Type B pancreatic cell (in vitro differentiated cells): Measurements from ENCODE around the gene INS. TPM values are rescaled to one million over a fixed set of nuclear protein-coding genes. Genes with fewer than 3 reads are reported as not detected.

Experiments used
- DNase-seq: peaks from one replicate; pipeline ENCODE4 v3.0.0; 2021; ENCODE audit warnings: mixed read lengths; ENCODE audit not compliant: unreplicated experiment; ENCODE audit errors: extremely low spot score
- H3K27ac Mint-ChIP-seq: 2 replicates; pipeline ENCODE4 v1.8.0; 2021; ENCODE audit warnings: mild to moderate bottlenecking, mixed read lengths
- H3K27me3 Mint-ChIP-seq: 2 replicates; pipeline ENCODE4 v1.8.0; 2021; ENCODE audit warnings: mixed read lengths
- H3K36me3 Mint-ChIP-seq: 2 replicates; pipeline ENCODE4 v1.8.0; 2021; ENCODE audit warnings: mixed read lengths
- H3K4me1 Mint-ChIP-seq: one replicate; pipeline ENCODE4 v1.8.0; 2021; ENCODE audit warnings: mixed read lengths; ENCODE audit not compliant: unreplicated experiment
- H3K4me3 Mint-ChIP-seq: 2 replicates; pipeline ENCODE4 v1.8.0; 2021; ENCODE audit warnings: mild to moderate bottlenecking, mixed read lengths
- H3K9me3 Mint-ChIP-seq: 2 replicates; pipeline ENCODE4 v1.8.0; 2021; ENCODE audit warnings: mixed read lengths
- total RNA-seq: library from RNA; stranded (reverse); gene quantifications from 2 replicates; pipeline ENCODE4 v1.2.1, GENCODE V29; 2021; ENCODE audit warnings: low replicate concordance
- TF ChIP-seq, protein P1 (sequence below): fragments of 200-600 bp; sonication (generic); conservative IDR thresholded peaks from 2 replicates; pipeline ENCODE4 v1.5.0; 2021; ENCODE audit warnings: antibody characterized with exemption, mild to moderate bottlenecking

The INS gene
- total RNA-seq, 1 donor from 2014 or later, result 1,584 TPM

GRCh38 chr11:2175659-2176058 is 14.7 kb upstream of the INS start:
- Mint-ChIP-seq H3K9me3 (no peaks in the 10 kb centered on the region), H3K27ac (peak overlapping the region; percentile 82), H3K27me3 (no peaks in the 10 kb centered on the region), H3K36me3 (no peaks in the 10 kb centered on the region), H3K4me1 (peaks cover 20% of the 10 kb centered on the region), H3K4me3 (no peak overlapping the region)
- DNase-seq, result no peak
- TF ChIP-seq, protein P1, sequence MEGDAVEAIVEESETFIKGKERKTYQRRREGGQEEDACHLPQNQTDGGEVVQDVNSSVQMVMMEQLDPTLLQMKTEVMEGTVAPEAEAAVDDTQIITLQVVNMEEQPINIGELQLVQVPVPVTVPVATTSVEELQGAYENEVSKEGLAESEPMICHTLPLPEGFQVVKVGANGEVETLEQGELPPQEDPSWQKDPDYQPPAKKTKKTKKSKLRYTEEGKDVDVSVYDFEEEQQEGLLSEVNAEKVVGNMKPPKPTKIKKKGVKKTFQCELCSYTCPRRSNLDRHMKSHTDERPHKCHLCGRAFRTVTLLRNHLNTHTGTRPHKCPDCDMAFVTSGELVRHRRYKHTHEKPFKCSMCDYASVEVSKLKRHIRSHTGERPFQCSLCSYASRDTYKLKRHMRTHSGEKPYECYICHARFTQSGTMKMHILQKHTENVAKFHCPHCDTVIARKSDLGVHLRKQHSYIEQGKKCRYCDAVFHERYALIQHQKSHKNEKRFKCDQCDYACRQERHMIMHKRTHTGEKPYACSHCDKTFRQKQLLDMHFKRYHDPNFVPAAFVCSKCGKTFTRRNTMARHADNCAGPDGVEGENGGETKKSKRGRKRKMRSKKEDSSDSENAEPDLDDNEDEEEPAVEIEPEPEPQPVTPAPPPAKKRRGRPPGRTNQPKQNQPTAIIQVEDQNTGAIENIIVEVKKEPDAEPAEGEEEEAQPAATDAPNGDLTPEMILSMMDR, result no peak

DNA sequence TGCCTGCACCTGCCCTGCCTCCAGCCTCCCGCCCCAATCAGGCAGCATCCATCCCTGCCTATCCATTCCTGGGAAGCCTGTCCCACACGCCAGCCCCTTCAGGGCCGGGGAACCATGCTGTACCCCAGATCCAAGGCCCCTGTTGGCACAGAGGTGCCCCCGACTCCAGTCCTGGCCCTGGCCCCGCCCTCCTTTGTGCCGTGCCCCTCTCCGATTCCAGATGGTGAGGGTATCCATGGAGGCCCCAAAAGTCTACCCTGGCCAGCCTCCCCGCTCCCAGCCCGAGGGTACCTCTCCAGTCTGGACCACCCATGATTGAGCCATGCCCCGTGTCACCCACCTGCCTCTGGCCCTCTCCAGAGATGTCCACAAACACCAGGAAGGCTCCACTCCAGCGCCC is 13.4 kb upstream of the INS start:
- Mint-ChIP-seq H3K9me3 (no peaks in the 10 kb centered on the region), H3K36me3 (no peaks in the 10 kb centered on the region)

DNA sequence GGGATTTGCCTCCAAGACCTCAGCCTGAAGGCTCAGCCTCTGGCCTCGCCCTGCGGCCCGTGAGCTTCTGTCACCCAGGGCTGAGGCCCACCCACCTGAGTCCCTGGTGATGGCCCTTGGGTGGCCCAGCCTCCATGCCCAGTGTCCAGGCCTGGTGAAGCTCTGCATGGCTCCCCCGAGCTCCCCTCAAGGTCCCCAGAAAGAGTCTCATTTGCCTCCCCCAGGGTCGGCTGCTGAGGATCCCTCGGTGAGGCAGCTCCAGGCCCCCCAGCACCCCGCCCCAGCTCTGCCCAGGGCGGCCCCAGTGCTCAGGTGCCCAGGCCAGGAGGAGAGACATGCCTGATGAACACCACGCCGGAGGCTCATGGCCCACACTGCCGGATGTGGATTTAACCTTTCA is 12.8 kb upstream of the INS start:
- Mint-ChIP-seq H3K4me1 (peaks cover 14% of the 10 kb centered on the region), H3K9me3 (no peaks in the 10 kb centered on the region), H3K27me3 (no peaks in the 10 kb centered on the region), H3K36me3 (no peaks in the 10 kb centered on the region), H3K4me3 (no peak overlapping the region), H3K27ac (no peak overlapping the region)
- TF ChIP-seq, protein P1, result no peak
- DNase-seq, result no peak

More for the DNA sequence above, 13.4 kb upstream of the INS start:
- Mint-ChIP-seq H3K4me1 (peaks cover 20% of the 10 kb centered on the region), H3K27ac (no peak overlapping the region), H3K27me3 (no peaks in the 10 kb centered on the region), H3K4me3 (no peak overlapping the region)
- TF ChIP-seq, protein P1, result no peak
- DNase-seq, result no peak

DNA sequence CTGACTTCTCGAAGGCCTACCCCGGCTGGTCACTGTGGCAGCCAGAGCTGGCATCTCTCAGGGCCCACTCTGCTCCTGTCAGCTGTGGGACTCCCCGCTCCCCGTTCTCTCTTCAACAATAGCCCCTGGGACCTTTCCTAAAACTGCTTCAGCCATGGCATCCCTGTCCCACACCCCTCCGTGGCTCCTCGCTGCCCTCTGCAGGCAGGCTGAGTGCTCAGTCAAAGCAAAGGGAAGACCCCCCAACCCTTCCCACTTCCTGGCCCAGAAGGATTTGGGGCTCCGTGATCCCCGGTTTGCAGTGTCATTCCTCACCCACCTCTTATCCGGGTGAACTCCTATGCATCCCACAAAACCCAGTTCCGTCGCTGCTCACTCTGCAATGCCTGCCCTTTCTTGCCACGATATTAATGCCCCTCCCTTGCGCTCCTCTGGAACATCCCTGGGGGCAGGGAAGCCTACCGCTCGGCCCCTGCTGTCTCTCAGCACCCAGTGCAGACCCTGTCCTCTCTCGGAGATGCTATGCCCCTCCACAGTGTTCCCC is 12.2 kb upstream of the INS start:
- Mint-ChIP-seq H3K9me3 (no peaks in the 10 kb centered on the region), H3K36me3 (no peaks in the 10 kb centered on the region), H3K27me3 (no peaks in the 10 kb centered on the region), H3K4me3 (no peak overlapping the region), H3K27ac (no peak overlapping the region), H3K4me1 (peaks cover 10% of the 10 kb centered on the region)
- no peak for DNase-seq
- TF ChIP-seq, protein P1, result peak; percentile 59

- Mint-ChIP-seq H3K9me3 (no peaks in the 10 kb centered on the region), H3K36me3 (no peaks in the 10 kb centered on the region), H3K4me1 (peaks cover 10% of the 10 kb centered on the region), H3K4me3 (no peak overlapping the region), H3K27me3 (no peaks in the 10 kb centered on the region), H3K27ac (no peak overlapping the region)
- no peak for DNase-seq
- TF ChIP-seq, protein P1, result no peak
Observed at GRCh38 chr11:2172676-2173075, 11.7 kb upstream of the INS start.

DNA sequence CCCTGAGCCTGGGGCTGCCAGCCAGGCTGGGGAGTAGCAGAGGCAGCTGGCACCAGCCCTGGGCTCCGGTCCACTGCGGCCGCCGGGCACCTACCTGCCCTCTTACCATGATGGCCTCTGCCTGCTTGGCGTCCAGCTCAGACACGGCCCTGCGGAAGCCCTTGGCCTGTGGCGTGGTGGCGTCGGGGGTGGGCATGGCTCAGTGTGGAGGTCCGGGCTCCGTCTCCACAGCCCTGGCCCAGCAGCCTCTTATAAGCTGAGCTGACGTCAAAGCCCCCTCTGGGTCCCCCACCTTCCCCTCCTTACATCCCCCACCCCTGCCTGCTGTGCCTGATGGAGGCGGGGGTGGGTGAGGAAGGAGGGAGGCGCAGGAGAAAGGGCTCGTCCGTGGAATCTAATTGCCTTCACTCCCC is 10.6 kb upstream of the INS start, which contains the start of gene TH:
TSS of gene TH (minus strand) at position 225 of the 413 bp plus-strand sequence. CDS start at position 196, 29 bp downstream.
- H3K4me1 Mint-ChIP-seq, result peaks cover 10% of the 10 kb centered on the region
- TF ChIP-seq, protein P1, result no peak

More for the DNA sequence above, 10.6 kb upstream of the INS start, which contains the start of gene TH:
- no peaks in the 10 kb centered on the region for H3K36me3 Mint-ChIP-seq
- no peaks in the 10 kb centered on the region for H3K27me3 Mint-ChIP-seq
- no peak within 1 kb of the TSS for H3K4me3 Mint-ChIP-seq
- no peak for DNase-seq
- H3K9me3 Mint-ChIP-seq, result no peaks in the 10 kb centered on the region
- H3K27ac Mint-ChIP-seq, result no peak within 1 kb of the TSS
